Neuronal stem cell (in vitro differentiated cells): Measurements from ENCODE around the gene EEA1.

Experiments used
- DNase-seq: peaks from one replicate; pipeline ENCODE4 v3.0.0-alpha.2; 2013; ENCODE audit warnings: low spot score
- H2AFZ ChIP-seq: one replicate; pipeline ENCODE4 v1.6.1; 2013; ENCODE audit warnings: mild to moderate bottlenecking, low read length, inconsistent platforms
- H2AK5ac ChIP-seq: 2 replicates; pipeline ENCODE4 v1.6.1; 2013; ENCODE audit warnings: low read depth, mild to moderate bottlenecking, inconsistent platforms, low read length, moderate library complexity, mixed read lengths
- H2BK120ac ChIP-seq: 2 replicates; pipeline ENCODE4 v1.6.1; 2013; ENCODE audit warnings: low read depth, mild to moderate bottlenecking, inconsistent platforms, low read length, moderate library complexity, mixed read lengths
- H2BK12ac ChIP-seq: one replicate; pipeline ENCODE4 v1.6.1; 2013; ENCODE audit warnings: low read length, inconsistent platforms
- H2BK15ac ChIP-seq: 2 replicates; pipeline ENCODE4 v1.6.1; 2013; ENCODE audit warnings: mild to moderate bottlenecking, low read length, inconsistent platforms, mixed read lengths
- H2BK5ac ChIP-seq: one replicate; pipeline ENCODE4 v1.6.1; 2013; ENCODE audit warnings: inconsistent platforms, mild to moderate bottlenecking, low read length, moderate library complexity
- H3K14ac ChIP-seq: one replicate; pipeline ENCODE4 v1.6.1; 2013; ENCODE audit warnings: low read length, inconsistent platforms
- H3K18ac ChIP-seq: 2 replicates; pipeline ENCODE4 v1.6.1; 2013; ENCODE audit warnings: low read length, inconsistent platforms
- H3K23ac ChIP-seq: 2 replicates; pipeline ENCODE4 v1.6.1; 2013; ENCODE audit warnings: low read depth, mild to moderate bottlenecking, mixed read lengths, low read length, inconsistent platforms; ENCODE audit not compliant: poor library complexity
- H3K27ac ChIP-seq: replicated peaks from 3 replicates; pipeline ENCODE4 v1.5.1; 2013; ENCODE audit warnings: low read length, inconsistent platforms
- H3K27me3 ChIP-seq, 3 experiments: 2 replicates each; pipeline ENCODE4 v1.6.1; 2013; ENCODE audit warnings: low read length in 3 of 3, mild to moderate bottlenecking in 2 of 3, inconsistent platforms in 1 of 3, low read depth in 1 of 3, mixed read lengths in 1 of 3, moderate library complexity in 1 of 3; ENCODE audit not compliant: control insufficient read depth in 3 of 3, insufficient read depth in 3 of 3
- H3K36me3 ChIP-seq, 2 donors: replicated peaks in 1 of 2; 2 replicates each; pipeline ENCODE4 v1.6.1; 2013; ENCODE audit warnings: low read length in 2 of 2; ENCODE audit not compliant: control insufficient read depth in 2 of 2, insufficient read depth in 2 of 2
- H3K4ac ChIP-seq: 2 replicates; pipeline ENCODE4 v1.6.1; 2013; ENCODE audit warnings: inconsistent platforms, mild to moderate bottlenecking, low read length, moderate library complexity
- H3K4me1 ChIP-seq, 2 donors: 1 replicate in 1 of 2; 2 replicates in 1 of 2; pipeline ENCODE4 v1.6.1; 2013; ENCODE audit warnings: low read length in 2 of 2, low read depth in 1 of 2; ENCODE audit not compliant: control insufficient read depth in 2 of 2, insufficient read depth in 1 of 2
- H3K4me2 ChIP-seq: one replicate; pipeline ENCODE4 v1.6.1; 2013; ENCODE audit warnings: mild to moderate bottlenecking, low read length, inconsistent platforms; ENCODE audit not compliant: insufficient read depth, poor library complexity, severe bottlenecking
- H3K4me3 ChIP-seq, 2 donors: 2 replicates each; pipeline ENCODE4 v1.5.1; 2013; ENCODE audit warnings: low read length in 2 of 2, mild to moderate bottlenecking in 2 of 2, inconsistent platforms in 1 of 2, moderate library complexity in 1 of 2
- H3K79me1 ChIP-seq: one replicate; pipeline ENCODE4 v1.6.1; 2013; ENCODE audit warnings: low read depth, mild to moderate bottlenecking, inconsistent platforms, low read length, moderate library complexity
- H3K9ac ChIP-seq: one replicate; pipeline ENCODE4 v1.6.1; 2013; ENCODE audit warnings: mild to moderate bottlenecking, low read depth, low read length, inconsistent platforms; ENCODE audit not compliant: poor library complexity
- H3K9me3 ChIP-seq, 2 donors: replicated peaks in 1 of 2; 2 replicates each; pipeline versions ENCODE3 to v1.6.1; 2013; ENCODE audit warnings: low read length in 2 of 2, mild to moderate bottlenecking in 2 of 2, inconsistent platforms in 1 of 2, low read depth in 1 of 2, mixed read lengths in 1 of 2, moderate library complexity in 1 of 2; ENCODE audit not compliant: control insufficient read depth in 2 of 2, insufficient read depth in 1 of 2
- H4K8ac ChIP-seq: one replicate; pipeline ENCODE4 v1.6.1; 2013; ENCODE audit warnings: low read depth, mild to moderate bottlenecking, inconsistent platforms, low read length, moderate library complexity
- H4K91ac ChIP-seq: one replicate; pipeline ENCODE4 v1.6.1; 2013; ENCODE audit warnings: low read length, low read depth, mild to moderate bottlenecking, inconsistent platforms; ENCODE audit not compliant: poor library complexity
- WGBS, 2 donors: extraction: QIAGEN DNeasy Blood & Tissue Kit; methylation state at CpG; one replicate each; pipeline ENCODE4 v1.1.7; 2013; ENCODE audit warnings: missing lambda C conversion rate in 2 of 2, mixed read lengths in 1 of 2; ENCODE audit not compliant: insufficient read length in 2 of 2, insufficient replicate concordance in 1 of 2; ENCODE audit errors: extremely low coverage in 2 of 2; 5-methylcytosine and 5-hydroxymethylcytosine counted together

The EEA1 gene

DNA sequence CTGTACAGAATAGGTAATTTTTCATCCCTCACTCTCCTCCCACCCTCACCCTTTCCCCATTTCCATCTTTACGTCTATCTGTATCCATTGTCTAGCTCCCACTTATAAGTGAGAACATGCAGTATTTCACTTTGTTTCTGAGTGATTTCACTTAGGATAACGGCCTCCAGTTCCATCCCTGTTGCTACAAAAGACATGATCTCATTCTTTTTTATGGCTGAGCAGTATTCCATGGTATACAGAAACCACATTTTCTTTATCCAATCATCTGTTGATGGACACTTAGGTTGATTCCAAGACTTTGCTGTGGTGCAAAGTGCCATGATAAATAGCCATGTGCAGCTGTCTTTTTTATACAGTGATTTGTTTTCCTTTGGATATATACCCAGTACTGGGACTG lies 16.4 kb downstream of the EEA1 start:
- peaks cover 4 to 13% of the 10 kb centered on the region in 2 donors for H3K9me3 ChIP-seq
- no peak overlapping the region for H4K8ac ChIP-seq
- H2BK15ac ChIP-seq: no peak overlapping the region
- no peaks in the 10 kb centered on the region for H3K4me1 ChIP-seq
- H2AK5ac ChIP-seq: no peak overlapping the region
- H3K23ac ChIP-seq: no peak overlapping the region
- no peak overlapping the region for H3K18ac ChIP-seq
- no peak overlapping the region for H3K27ac ChIP-seq
- DNase-seq: no peak
- no peak overlapping the region for H2BK12ac ChIP-seq
- H3K36me3 ChIP-seq: peaks cover 0 to 3% of the 10 kb centered on the region in 2 donors
- no peak overlapping the region for H2BK5ac ChIP-seq
- WGBS, 2 donors: 100% methylated on average over 1 of the region's 2 CpGs; no CpG with 5 or more reads in 1 of the 2 donors
- no peak overlapping the region for H2BK120ac ChIP-seq
- H3K4me2 ChIP-seq: no peak overlapping the region
- no peak overlapping the region for H3K4me3 ChIP-seq
- peaks cover 2% of the 10 kb centered on the region for H3K79me1 ChIP-seq
- H3K14ac ChIP-seq: no peak overlapping the region
- H3K4ac ChIP-seq: no peak overlapping the region
- no peak overlapping the region for H2AFZ ChIP-seq
- no peak overlapping the region for H3K9ac ChIP-seq
- no peak overlapping the region for H4K91ac ChIP-seq
- no peaks in the 10 kb centered on the region for H3K27me3 ChIP-seq

- H2AFZ ChIP-seq: no peak overlapping the region
- H2BK15ac ChIP-seq: no peak overlapping the region
- no peak overlapping the region for H3K14ac ChIP-seq
- H4K8ac ChIP-seq: no peak overlapping the region
- peaks cover 2% of the 10 kb centered on the region for H3K79me1 ChIP-seq
- no peak for DNase-seq
- H3K9ac ChIP-seq: no peak overlapping the region
- H4K91ac ChIP-seq: no peak overlapping the region
- H3K27ac ChIP-seq: no peak overlapping the region
- peaks cover 0 to 3% of the 10 kb centered on the region in 2 donors for H3K36me3 ChIP-seq
- WGBS, 2 donors: 100% methylated on average over 2 of the region's 3 CpGs; no CpG with 5 or more reads in 1 of the 2 donors
- H2BK12ac ChIP-seq: no peak overlapping the region
- H3K4me2 ChIP-seq: no peak overlapping the region
- H3K4ac ChIP-seq: no peak overlapping the region
- no peak overlapping the region for H2AK5ac ChIP-seq
- no peak overlapping the region for H3K23ac ChIP-seq
- H2BK5ac ChIP-seq: no peak overlapping the region
- H3K4me3 ChIP-seq: no peak overlapping the region
- H3K27me3 ChIP-seq: no peaks in the 10 kb centered on the region
- H3K18ac ChIP-seq: no peak overlapping the region
- no peaks in the 10 kb centered on the region for H3K4me1 ChIP-seq
- H2BK120ac ChIP-seq: no peak overlapping the region
- H3K9me3 ChIP-seq: peaks cover 4 to 13% of the 10 kb centered on the region in 2 donors
These were observed 17.0 kb downstream of the EEA1 start for GRCh38 chr12:92912052-92912451.

DNA sequence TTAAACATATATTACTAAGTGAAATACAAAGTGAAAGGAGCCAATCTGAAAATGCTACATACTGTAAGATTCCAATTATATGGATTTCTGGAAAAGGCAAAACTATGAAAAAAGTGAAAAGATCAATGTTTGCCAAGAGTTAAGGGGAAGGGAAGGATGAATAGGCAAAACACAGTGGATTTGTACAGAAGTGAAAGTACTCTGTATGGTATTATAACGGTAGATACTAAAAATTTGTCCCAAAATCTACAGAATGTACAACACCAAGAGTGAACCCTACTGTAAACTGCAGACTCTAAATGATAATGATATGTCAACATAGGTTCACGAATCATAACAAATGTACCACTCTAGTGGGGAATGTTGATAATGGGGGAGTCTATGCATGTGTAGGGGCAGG lies 17.8 kb downstream of the EEA1 start:
- Histone ChIP-seq H3K23ac (no peak overlapping the region), H3K18ac (no peak overlapping the region), H4K91ac (no peak overlapping the region), H3K4me1 (no peaks in the 10 kb centered on the region), H2BK120ac (no peak overlapping the region), H3K27ac (no peak overlapping the region), H3K4me3 (no peak overlapping the region), H4K8ac (no peak overlapping the region), H3K4me2 (no peak overlapping the region), H3K9ac (no peak overlapping the region), H2BK15ac (no peak overlapping the region), H2AK5ac (no peak overlapping the region), H2AFZ (no peak overlapping the region), H3K79me1 (peaks cover 2% of the 10 kb centered on the region), H3K36me3 (peaks cover 0 to 3% of the 10 kb centered on the region in 2 donors), H2BK12ac (no peak overlapping the region), H2BK5ac (no peak overlapping the region), H3K27me3 (no peaks in the 10 kb centered on the region), H3K9me3 (peaks cover 4 to 13% of the 10 kb centered on the region in 2 donors), H3K4ac (no peak overlapping the region), H3K14ac (no peak overlapping the region)
- no peak for DNase-seq
- WGBS, 2 donors: no CpG with 5 or more reads among the region's 2 CpGs

- peaks cover 0 to under 1% of the 10 kb centered on the region in 2 donors for H3K36me3 ChIP-seq
- peaks cover 2% of the 10 kb centered on the region for H3K79me1 ChIP-seq
- no peak overlapping the region for H4K8ac ChIP-seq
- H2BK12ac ChIP-seq: no peak overlapping the region
- no peaks in the 10 kb centered on the region for H3K27me3 ChIP-seq
- H2AFZ ChIP-seq: no peak overlapping the region
- no peak overlapping the region for H3K18ac ChIP-seq
- H3K23ac ChIP-seq: no peak overlapping the region
- no peak overlapping the region for H3K4me3 ChIP-seq
- no peak overlapping the region for H2BK5ac ChIP-seq
- H3K9ac ChIP-seq: no peak overlapping the region
- no peak for DNase-seq
- H3K27ac ChIP-seq: no peak overlapping the region
- H3K4ac ChIP-seq: no peak overlapping the region
- peaks cover 4 to 13% of the 10 kb centered on the region in 2 donors for H3K9me3 ChIP-seq
- no peak overlapping the region for H2BK15ac ChIP-seq
- no peak overlapping the region for H3K14ac ChIP-seq
- H2AK5ac ChIP-seq: no peak overlapping the region
- H3K4me1 ChIP-seq: no peaks in the 10 kb centered on the region
- no peak overlapping the region for H4K91ac ChIP-seq
- no peak overlapping the region for H3K4me2 ChIP-seq
- no CpG with 5 or more reads among the region's 3 CpGs for WGBS, 2 donors
- H2BK120ac ChIP-seq: no peak overlapping the region
These were observed 21.0 kb downstream of the EEA1 start for GRCh38 chr12:92908108-92908507.
